IPS-15b (cell line): ENCODE results near the gene ZNF101.

Experiments
- H3K27me3 ChIP-seq: one replicate; pipeline ENCODE4 v1.6.1; 2013; ENCODE audit warnings: low read length; ENCODE audit not compliant: control insufficient read depth, insufficient read depth
- H3K36me3 ChIP-seq: one replicate; pipeline ENCODE4 v1.6.1; 2013; ENCODE audit warnings: low read length; ENCODE audit not compliant: control insufficient read depth, insufficient read depth
- H3K4me1 ChIP-seq: one replicate; pipeline ENCODE4 v1.6.1; 2013; ENCODE audit warnings: mild to moderate bottlenecking, low read length; ENCODE audit not compliant: control insufficient read depth, insufficient read depth
- H3K4me3 ChIP-seq: one replicate; pipeline ENCODE4 v1.5.1; 2013; ENCODE audit warnings: low read depth, low read length
- H3K9ac ChIP-seq: one replicate; pipeline ENCODE4 v1.6.1; 2013; ENCODE audit warnings: low read depth, mild to moderate bottlenecking, low read length
- H3K9me3 ChIP-seq: one replicate; pipeline ENCODE4 v1.6.1; 2013; ENCODE audit warnings: mild to moderate bottlenecking, low read length; ENCODE audit not compliant: control insufficient read depth, insufficient read depth

The ZNF101 gene

DNA sequence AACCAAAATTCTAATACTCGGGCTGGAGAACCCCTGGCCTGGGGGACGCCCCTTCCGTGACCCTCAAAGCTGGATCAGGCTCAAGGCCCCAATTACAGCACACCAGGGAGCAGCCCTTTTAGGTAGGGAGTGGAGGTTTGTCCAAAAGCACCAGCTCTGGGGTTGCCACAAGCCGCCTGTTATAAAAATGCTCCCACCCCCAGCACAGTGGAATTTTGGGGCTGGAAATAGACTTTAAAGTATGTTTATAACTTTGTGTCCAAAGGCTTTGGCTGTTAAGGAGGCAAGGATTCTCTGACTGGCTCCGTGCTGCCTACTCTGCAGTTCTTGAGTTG, 24.6 kb upstream of the ZNF101 start:
- Histone ChIP-seq H3K36me3 (peaks cover 31% of the 10 kb centered on the region), H3K9me3 (no peaks in the 10 kb centered on the region), H3K9ac (no peak overlapping the region), H3K4me1 (no peaks in the 10 kb centered on the region), H3K4me3 (no peak overlapping the region), H3K27me3 (no peaks in the 10 kb centered on the region)

DNA sequence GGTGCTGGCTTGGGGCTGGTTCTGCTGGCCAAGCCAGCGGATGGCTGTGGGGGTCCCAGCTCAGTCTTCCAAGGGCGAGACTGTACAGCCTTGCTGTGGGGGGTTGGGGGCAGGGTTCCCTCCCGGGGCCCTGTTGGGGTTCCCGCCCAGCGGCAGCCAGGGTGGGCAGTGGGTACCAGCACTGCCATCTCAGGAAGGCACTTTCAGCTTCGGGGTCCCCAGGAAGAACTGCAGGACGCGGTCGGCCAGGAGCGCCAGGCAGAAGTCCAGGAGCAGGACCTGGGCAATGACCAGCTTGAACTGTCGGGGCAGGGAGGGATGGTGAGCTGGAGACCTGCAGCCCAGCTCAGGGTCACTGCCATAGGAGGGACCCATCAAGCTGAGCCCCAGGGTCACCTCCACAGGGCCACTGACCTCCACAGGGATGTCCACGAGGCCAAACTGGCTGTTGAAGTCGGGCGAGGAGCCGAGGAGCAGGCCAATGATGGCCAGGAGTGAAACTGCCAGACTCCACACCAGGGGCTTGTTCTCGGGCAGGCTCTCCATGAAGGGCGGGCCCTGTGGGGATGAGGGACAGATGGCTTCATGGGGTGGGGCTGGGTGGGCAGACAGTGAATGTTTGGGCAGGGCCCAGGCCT, 23.3 kb upstream of the ZNF101 start:
- H3K36me3 ChIP-seq = peaks cover 44% of the 10 kb centered on the region
- no peak overlapping the region for H3K4me3 ChIP-seq
- H3K9ac ChIP-seq = no peak overlapping the region
- H3K27me3 ChIP-seq = no peaks in the 10 kb centered on the region
- no peaks in the 10 kb centered on the region for H3K9me3 ChIP-seq
- no peaks in the 10 kb centered on the region for H3K4me1 ChIP-seq

DNA sequence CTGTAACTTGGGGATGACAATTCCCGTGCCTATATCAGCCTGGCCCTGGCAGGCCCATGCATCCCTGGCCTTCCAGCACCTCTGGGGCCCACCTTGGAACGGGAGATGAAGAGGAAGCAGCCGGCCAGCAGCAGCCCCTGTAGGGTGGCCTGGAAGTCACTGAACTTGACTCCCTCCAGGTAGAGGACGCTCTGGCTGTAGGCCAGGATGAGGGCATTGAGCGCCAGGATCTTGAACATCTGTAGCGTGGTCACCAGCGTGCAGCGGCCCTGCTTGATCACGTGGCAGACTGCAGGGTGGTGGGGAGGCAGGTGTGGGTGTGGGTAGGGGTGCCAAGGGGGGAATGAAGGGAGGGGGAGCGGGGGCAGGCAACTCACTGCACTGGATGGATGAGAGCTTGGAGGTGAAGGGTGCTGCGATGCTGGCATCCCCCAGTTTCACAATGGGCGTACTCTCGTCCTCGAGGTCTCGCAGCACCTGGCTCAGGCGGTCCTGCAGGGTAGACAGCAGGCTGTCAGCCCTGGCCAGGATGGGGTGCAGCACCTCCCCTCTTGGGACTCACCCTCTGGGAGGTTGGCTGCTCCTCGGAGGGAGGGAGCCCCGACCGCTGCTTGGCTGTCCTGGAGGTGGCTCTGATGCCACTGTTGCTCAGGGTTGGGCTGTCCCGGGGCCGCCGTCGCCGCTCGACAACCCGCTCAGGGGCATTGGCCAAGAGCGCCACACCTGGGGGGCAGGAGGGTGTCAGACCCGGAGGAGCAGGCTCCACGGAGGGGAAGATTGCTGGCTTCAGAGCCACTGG, 21.4 kb upstream of the ZNF101 start:
- no peak overlapping the region for H3K4me3 ChIP-seq
- H3K36me3 ChIP-seq = peaks cover 63% of the 10 kb centered on the region
- H3K9me3 ChIP-seq = no peaks in the 10 kb centered on the region
- H3K27me3 ChIP-seq = no peaks in the 10 kb centered on the region
- no peaks in the 10 kb centered on the region for H3K4me1 ChIP-seq
- no peak overlapping the region for H3K9ac ChIP-seq

DNA sequence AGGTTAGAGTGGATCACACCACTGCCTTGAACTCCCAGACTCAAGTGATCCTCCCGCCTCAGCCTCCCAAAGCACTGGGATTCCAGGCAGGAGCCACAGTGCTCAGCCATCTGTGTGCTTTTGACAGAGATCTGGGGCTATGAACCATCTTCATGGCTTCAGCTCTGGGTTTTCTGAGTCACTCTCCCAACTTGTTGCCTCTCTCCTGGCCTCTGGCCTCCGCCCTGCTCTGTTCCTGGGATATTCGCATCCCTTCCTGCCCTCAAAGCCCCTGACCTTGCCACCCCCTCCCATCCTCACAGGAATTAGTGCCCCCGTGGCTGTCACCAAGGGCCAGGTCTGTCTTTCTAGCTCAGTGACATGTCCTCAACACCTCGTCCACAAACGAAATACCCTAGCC, 19.5 kb upstream of the ZNF101 start:
- H3K9ac ChIP-seq = no peak overlapping the region
- no peaks in the 10 kb centered on the region for H3K27me3 ChIP-seq
- H3K4me3 ChIP-seq = no peak overlapping the region
- H3K9me3 ChIP-seq = no peaks in the 10 kb centered on the region
- H3K4me1 ChIP-seq = no peaks in the 10 kb centered on the region
- peaks cover 81% of the 10 kb centered on the region for H3K36me3 ChIP-seq

DNA sequence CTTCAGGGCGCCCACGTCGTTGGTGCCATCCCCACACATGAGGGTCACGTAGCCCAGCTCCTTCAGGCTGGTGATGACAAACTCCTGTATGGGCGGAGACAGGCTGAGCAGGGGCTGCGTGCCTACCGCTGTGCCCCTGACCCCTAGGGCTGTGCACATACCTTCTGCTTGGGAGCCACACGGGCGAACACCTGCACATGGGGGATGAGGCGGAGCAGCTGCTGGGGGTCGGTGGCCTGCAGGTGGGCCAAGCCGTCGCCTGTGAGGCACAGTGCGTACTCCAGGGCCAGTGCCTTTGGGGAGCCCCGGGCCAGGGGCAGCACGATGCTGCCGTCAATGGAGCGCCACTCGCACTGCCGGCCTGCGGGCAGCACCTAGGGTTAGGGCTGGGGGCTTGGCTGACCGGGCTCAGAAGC, 19.1 kb upstream of the ZNF101 start:
- no peak overlapping the region for H3K9ac ChIP-seq
- no peak overlapping the region for H3K4me3 ChIP-seq
- H3K9me3 ChIP-seq = no peaks in the 10 kb centered on the region
- H3K36me3 ChIP-seq = peaks cover 85% of the 10 kb centered on the region
- no peaks in the 10 kb centered on the region for H3K27me3 ChIP-seq
- no peaks in the 10 kb centered on the region for H3K4me1 ChIP-seq

DNA sequence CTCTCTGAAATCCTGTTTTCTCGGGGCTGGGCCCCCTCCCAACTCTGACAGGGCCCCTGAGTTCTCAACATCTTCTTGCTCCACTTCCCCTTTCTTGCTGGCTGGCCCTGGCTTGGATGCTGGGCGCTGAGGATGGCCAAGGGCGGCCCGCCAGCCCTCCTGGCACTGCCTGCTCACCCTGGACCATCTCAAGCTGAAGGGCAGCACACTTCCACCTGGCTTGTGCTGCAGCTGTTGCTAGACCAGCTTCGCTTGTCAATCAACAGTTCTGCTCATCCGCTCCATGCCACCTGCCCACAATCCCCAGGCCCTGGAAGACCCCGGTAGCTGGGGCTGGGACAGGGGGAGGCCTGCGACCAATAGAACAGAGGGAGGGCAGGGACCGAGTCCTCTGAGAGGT, 18.3 kb upstream of the ZNF101 start:
- Histone ChIP-seq H3K9me3 (no peaks in the 10 kb centered on the region), H3K4me3 (no peak overlapping the region), H3K9ac (no peak overlapping the region), H3K4me1 (no peaks in the 10 kb centered on the region), H3K27me3 (no peaks in the 10 kb centered on the region), H3K36me3 (peaks cover 85% of the 10 kb centered on the region)

DNA sequence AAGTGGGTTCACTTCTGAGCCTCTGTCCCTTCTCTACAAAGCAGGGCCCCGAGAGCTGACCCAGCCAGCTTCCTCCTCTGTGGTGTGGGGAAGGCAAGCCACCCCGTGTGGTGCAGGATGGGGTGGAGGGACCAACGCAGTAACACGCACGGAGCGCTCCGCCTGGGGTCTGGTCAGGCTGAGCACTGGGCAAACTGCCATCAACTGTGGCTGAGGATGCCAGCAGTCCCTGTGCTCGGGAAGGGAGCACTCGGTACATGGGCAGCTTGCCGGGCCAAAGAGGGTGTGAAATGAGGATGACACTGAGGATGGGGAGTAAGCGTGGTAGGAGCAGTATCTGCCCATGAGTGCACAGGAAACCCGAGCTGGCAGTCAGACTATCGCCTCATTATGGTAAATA, 17.6 kb upstream of the ZNF101 start:
- H3K9me3 ChIP-seq = no peaks in the 10 kb centered on the region
- H3K36me3 ChIP-seq = peaks cover 85% of the 10 kb centered on the region
- H3K4me3 ChIP-seq = no peak overlapping the region
- H3K9ac ChIP-seq = no peak overlapping the region
- H3K4me1 ChIP-seq = no peaks in the 10 kb centered on the region
- no peaks in the 10 kb centered on the region for H3K27me3 ChIP-seq

DNA sequence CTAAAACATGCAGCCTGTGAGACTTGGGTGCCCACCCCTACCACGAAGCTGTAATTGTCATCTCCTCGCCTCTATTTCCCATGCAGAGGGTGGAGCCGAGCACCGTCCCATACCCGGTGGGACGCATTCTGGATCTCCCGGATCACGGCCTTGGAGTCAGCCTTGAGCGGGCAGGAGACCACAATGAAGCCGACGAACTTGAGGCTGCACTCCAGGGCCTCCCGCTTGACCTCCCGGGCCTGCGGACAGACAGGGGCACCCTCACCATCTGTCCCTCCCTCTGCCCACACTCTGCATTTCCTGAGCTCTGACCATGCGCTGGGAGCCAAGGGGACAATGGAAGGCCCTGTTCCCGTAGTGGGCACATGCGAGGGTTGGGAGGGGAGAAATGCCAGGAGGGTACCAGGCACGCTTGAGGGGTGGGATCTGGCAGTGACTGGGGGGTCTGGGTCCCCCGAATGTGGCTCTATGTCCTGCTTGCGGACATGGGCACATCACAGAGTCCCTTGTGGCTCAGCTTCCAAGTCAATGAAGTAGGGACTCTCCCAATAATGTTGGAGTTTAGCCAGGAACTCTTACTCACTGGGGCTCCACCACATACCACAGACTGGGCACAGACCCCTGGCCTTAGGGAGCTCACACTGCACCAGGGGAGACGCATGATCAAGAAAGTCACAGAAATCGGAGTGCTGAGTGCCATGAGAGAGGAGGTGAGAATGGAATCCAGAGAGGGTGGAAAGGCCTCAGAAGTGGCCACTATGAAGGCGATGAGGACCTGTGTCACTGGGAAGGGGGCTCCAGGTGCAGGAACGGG, 15.9 kb upstream of the ZNF101 start:
- Histone ChIP-seq H3K4me1 (no peaks in the 10 kb centered on the region), H3K36me3 (peaks cover 87% of the 10 kb centered on the region), H3K27me3 (no peaks in the 10 kb centered on the region), H3K4me3 (no peak overlapping the region), H3K9me3 (no peaks in the 10 kb centered on the region), H3K9ac (no peak overlapping the region)

DNA sequence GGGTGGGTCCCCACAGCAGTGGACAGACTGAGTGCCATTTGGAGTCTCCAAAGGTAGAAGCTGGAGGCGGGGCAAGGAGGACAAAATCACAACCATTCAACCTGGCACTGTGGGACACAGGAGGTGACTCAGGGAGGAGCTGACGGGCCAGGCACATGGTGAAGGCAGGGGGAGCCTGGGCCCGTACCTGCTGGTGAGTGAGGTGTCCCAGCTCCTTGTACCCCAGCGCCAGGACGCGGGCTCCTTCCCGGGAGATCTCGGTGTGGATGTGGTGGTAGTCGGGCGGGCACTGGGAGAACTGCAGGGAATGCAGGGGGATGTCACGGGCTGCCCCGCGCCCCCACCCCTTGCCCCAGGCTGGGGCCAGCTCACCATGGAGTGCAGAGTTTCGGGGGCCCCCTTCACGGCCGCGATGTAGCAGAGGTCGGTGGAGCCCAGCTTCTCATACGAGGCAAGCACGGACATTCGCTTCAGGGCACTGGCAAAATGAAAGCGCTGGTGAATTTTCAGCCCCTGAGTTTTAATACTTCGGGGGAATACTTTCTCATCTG, 15.0 kb upstream of the ZNF101 start:
- Histone ChIP-seq H3K9me3 (no peaks in the 10 kb centered on the region), H3K4me3 (no peak overlapping the region), H3K36me3 (peaks cover 94% of the 10 kb centered on the region), H3K9ac (no peak overlapping the region), H3K27me3 (no peaks in the 10 kb centered on the region), H3K4me1 (no peaks in the 10 kb centered on the region)

DNA sequence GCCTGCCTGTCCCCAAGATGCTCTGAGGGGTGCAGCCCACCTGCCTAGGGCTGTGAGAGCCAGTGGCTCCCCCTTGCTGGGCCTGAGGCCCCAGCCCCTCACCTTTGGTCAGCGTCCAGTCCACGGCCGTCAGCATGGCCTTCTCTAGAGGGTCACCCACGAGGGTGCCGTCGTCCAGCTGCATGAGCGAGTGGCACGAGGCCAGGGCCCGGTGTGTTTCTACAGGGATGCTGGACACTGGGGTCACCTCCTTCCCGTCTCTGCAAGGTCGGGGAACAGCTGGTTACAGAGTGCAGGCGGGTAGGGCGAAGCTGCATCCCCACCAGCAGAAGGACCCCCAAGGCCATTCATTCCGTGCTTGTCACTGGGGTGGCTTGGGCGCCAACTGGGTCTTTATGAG, 14.2 kb upstream of the ZNF101 start:
- H3K4me1 ChIP-seq = no peaks in the 10 kb centered on the region
- H3K9ac ChIP-seq = no peak overlapping the region
- no peaks in the 10 kb centered on the region for H3K27me3 ChIP-seq
- H3K36me3 ChIP-seq = peaks cover 93% of the 10 kb centered on the region
- H3K4me3 ChIP-seq = no peak overlapping the region
- no peaks in the 10 kb centered on the region for H3K9me3 ChIP-seq

DNA sequence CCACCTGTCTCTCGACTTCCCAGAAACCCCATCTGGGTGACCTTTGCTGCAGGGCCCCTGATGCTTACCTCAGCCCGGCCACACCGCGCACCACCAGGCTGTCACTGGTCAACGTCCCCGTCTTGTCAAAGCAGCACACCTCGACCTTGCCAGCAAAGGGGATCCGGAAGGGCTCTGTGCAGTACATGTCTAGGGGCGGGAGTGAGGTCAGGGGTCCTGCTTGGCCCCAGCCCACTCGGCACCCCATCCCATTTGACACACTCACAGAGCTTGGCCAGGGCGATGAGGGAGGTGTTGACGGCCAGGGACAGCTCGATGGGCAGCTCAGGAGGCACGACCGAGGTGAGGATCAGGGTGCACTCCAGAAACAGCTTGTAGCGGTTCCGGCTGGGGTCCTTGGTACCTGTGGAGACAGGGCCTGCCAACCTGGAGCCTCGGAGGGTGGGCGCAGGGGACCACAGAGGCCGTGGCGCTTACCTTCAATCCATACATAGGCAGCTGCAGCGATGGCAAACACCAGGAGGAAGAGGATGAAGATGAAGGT, 13.5 kb upstream of the ZNF101 start:
- Histone ChIP-seq H3K36me3 (peaks cover 93% of the 10 kb centered on the region), H3K9ac (no peak overlapping the region), H3K4me1 (no peaks in the 10 kb centered on the region)

More for the DNA sequence above, 13.5 kb upstream of the ZNF101 start:
- Histone ChIP-seq H3K27me3 (no peaks in the 10 kb centered on the region), H3K4me3 (no peak overlapping the region), H3K9me3 (no peaks in the 10 kb centered on the region)
